Endothelial cell of umbilical vein (primary cell): ENCODE measurements around the gene GGA1.

Experiments
- CTCF ChIP-seq, 2 donors: IDR thresholded peaks; 1 replicate in 1 of 2; 2 replicates in 1 of 2; pipeline ENCODE4 v1.5.1; 2011; ENCODE audit warnings: low read length in 2 of 2, mild to moderate bottlenecking in 2 of 2, moderate library complexity in 2 of 2, control low read depth in 1 of 2, inconsistent platforms in 1 of 2, low read depth in 1 of 2; ENCODE audit not compliant: insufficient read depth in 1 of 2; ENCODE audit errors: extremely low read depth in 1 of 2
- EZH2 ChIP-seq: IDR thresholded peaks from 2 replicates; pipeline ENCODE4 v1.6.1; 2012; ENCODE audit warnings: borderline replicate concordance, low read depth, mild to moderate bottlenecking, moderate library complexity, low read length, inconsistent platforms; ENCODE audit not compliant: severe bottlenecking
- FOS ChIP-seq: IDR thresholded peaks from 2 replicates; pipeline ENCODE4 v1.6.1; 2011; ENCODE audit warnings: mild to moderate bottlenecking, low read length, moderate library complexity, borderline replicate concordance; ENCODE audit not compliant: insufficient read depth
- GATA2 ChIP-seq: IDR thresholded peaks from 2 replicates; pipeline ENCODE4 v1.7.0; 2011; ENCODE audit warnings: low read depth, mild to moderate bottlenecking, moderate library complexity, mixed read lengths, low read length; ENCODE audit not compliant: insufficient read length, insufficient read depth
- JUN ChIP-seq: IDR thresholded peaks from 2 replicates; pipeline ENCODE4 v1.6.1; 2011; ENCODE audit warnings: borderline replicate concordance, low read depth; ENCODE audit not compliant: insufficient read length, insufficient read depth
- MAX ChIP-seq: IDR thresholded peaks from 2 replicates; pipeline ENCODE4 v1.6.1; 2011; ENCODE audit not compliant: insufficient read depth, insufficient read length
- MYC ChIP-seq: IDR thresholded peaks from one replicate; pipeline ENCODE4 v1.6.1; 2011; ENCODE audit warnings: mild to moderate bottlenecking, low read depth, low read length
- POLR2A ChIP-seq: IDR thresholded peaks from 2 replicates; pipeline ENCODE4 v1.6.1; 2012; ENCODE audit warnings: low read depth, mild to moderate bottlenecking, control low read depth, low read length
- POLR2AphosphoS5 ChIP-seq: IDR thresholded peaks from 2 replicates; pipeline ENCODE4 v1.6.1; 2012; ENCODE audit warnings: low read depth, mild to moderate bottlenecking, control low read depth, low read length, moderate library complexity; ENCODE audit not compliant: insufficient read depth

- TF ChIP-seq MAX (no peak), EZH2 (no peak), CTCF (IDR thresholded peaks at IDR 0.05; ENCODE audit: extremely low read depth in 1 of 2, insufficient read depth in 1 of 2, low read depth in 1 of 2, low read length in 2 of 2) (no peak), POLR2AphosphoS5 (peak; percentile 93), FOS (no peak), POLR2A (peak; percentile 98), MYC (no peak), JUN (no peak), GATA2 (no peak)
Observed at GRCh38 chr22:37674951-37675929, 66.6 kb downstream of the GGA1 start, which contains the start of gene LGALS1.
